NCI-H2227 treated with DMSO at 0.1 percent for 48 hours (cell line): ENCODE measurements around the gene PAPOLB.

Source experiments
- DNase-seq: peaks from one replicate; lab custom pipeline; 2025; lab: John Stamatoyannopoulos, UW

The PAPOLB gene

DNA sequence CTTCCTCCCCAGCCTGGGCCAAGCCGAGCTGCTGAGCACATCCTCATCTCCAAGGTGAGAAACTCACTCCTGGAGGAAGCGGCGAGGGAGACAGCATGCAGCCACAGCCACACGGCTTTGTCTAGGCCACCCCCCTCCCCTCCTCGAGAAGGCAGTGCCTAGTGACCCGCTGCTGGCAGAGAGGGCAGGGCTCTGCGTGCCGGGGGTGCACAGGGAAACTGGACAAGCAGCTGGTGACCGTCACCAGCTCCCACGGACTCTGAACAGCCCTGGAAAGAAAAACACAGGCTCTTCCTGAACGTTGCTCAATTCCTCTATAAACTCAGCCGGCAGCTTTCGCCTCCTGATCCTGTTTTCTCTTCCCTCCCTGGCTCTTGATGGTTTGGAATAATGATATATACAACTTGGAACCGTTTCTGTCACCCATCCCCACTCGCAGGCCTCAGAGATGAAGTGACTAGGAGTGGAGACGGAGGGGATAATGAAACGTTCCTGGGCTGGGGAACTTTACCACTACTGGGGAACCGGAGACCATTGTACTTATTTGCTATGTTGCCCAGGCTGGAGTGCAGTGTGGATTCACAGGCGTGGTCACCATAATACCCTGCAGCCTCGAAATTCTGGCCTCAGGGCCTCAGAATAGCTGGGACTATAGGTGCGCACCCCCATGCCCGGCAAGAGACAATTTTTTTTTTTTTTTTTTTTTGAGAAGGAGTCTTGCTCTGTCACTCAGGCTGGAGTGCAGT lies 19.3 kb downstream of the PAPOLB start:
- DNase-seq, result no peak

DNA sequence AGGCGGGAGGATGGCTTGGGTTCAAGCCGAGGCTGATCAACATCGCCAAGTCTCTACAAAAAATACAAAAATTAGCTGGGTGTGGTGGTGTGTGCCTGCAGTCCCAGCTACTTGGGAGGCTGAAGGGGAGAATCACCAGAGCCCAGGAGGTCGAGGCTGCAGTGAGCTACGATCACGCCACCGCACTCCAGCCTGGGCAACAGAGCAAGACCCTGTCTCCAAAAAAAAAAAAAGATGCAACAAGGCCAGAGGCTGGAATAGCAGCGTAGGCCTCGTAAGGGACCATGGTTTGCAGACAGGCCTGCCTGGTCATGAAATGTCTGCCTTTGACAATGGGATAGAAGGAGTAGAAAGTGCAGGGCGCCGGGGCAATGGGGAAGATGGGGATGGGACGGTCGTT lies 20.0 kb downstream of the PAPOLB start:
- DNase-seq, result no peak

DNA sequence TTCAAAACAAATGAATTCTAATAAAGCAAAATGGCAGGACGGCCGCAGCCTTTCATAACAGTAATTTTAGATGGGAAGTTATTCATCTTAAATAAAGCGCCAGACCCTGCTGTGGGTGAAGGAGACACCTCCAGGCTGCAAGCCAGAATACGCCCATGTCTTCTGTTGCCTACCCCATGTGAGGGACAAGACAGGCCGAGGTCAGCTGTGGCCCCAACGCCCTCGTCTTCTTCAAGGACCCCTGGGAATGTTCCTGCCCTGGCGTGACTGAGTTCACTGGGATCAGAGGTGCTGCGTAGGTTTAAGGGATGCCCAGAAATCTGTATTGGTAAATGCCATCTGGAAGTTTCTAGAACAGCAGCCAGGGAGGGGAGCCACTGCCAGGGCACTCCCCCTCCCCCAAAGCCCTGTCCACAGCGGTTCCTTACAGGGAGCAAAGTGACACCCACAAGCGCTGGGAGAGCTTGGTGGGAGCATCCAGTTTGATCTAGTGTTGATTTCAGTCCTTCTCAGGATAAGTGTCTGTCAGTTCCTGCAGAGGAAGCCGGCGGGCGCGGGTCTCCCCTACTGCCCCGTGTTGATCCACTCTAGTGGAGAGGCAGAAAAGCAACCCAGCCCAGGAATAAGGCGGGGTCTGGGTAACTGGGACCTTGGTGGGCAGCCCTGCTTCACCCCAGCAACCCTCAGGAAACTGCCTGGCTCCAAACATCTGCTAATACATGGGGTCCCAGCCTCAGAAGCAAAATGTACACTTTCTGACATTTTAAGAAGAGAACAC lies 20.6 kb downstream of the PAPOLB start:
- no peak for DNase-seq

DNA sequence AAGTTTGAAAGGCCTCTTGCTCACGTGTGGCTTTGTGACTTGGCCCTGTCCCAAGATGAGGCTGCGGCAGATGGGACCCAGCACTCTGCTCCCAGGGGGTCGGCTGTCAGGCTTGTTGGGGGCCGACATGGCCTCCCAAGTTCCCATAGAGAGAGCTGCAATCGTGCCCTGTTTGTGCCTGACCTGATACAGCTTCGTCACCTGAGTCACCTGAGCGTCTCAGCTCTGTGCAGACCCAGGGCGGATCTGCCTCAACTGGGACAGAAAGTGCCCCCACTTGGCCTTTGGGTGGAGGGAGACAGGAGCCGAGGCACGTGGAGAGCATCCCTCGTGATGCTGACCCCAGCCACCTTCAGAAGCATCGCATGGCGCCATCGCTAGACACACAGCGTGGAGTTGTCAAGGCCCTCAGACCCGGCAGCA lies 21.7 kb downstream of the PAPOLB start:
- DNase-seq, result no peak

DNA sequence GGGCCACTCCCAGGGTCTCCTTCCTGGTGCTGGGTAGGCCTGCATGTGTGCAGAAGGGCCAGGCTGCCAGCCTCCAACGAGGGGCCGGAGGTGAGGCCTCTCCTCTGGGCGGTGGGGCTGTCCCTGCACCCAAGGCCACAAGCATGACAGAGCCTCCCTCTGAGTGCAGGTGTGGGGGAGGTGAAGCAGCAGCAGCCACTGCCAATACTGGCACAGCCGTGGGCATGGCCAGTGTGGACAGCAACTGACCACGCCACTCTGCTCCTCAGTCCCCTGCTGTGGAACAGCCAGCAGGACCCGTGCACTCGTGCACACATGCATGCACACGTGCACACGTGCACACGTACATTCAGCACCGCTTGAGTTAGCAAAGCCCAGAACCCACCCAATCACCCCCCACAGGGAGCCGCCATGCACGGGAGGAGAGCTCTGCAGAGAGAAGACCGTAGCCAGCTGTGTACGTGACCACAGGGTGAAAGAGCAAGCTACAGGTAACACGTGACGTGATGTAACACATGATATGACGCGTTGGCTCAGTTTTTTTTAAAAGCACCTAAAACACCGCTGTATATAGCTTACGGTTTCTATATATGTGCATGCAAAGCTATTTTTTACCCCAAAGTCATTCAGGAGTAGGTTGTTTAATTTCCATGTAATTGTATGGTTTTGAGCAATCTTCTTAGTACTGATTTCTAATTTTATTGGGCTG lies 23.1 kb downstream of the PAPOLB start:
- DNase-seq, result no peak

DNA sequence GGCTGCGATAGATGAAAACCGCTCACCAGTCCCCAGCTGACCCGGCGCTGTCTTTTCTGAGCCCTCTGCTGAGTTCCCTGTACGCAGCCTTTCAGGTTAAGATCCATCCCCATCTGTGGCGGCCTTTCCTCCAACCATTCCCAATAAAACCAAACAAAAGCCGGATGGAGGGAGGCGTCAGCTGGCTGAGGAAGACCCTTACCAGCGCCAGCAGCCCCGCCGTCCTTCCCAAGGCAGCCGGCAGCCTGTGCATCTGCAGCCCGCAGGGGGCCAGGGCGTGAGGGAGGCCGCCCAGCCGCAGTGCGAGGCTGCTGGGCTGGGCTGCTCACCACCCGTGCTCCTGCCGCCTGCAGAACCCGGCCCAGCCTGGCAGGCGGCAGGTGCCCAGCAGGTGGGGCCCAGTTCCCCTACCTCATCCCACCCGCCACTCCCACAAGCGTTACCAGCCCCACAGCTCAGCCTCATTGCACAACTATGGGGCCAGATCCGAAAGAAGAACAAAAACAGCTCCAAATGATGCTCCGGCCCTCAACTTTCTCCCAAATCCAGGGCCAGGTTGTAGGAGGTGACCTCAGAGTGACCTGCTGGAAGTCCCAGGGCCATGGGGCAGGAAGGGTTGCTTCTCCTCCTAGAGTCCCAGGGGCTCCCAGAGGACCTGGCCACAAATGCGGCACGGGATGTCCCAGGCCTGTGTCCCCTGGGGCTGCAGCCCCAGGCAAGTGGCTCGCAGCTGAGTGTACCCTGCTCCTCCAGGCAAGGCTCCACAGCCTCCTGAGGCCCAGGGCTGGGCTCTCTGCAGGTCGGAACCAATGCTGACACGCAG lies 23.8 kb downstream of the PAPOLB start:
- DNase-seq, result peak; percentile 81

DNA sequence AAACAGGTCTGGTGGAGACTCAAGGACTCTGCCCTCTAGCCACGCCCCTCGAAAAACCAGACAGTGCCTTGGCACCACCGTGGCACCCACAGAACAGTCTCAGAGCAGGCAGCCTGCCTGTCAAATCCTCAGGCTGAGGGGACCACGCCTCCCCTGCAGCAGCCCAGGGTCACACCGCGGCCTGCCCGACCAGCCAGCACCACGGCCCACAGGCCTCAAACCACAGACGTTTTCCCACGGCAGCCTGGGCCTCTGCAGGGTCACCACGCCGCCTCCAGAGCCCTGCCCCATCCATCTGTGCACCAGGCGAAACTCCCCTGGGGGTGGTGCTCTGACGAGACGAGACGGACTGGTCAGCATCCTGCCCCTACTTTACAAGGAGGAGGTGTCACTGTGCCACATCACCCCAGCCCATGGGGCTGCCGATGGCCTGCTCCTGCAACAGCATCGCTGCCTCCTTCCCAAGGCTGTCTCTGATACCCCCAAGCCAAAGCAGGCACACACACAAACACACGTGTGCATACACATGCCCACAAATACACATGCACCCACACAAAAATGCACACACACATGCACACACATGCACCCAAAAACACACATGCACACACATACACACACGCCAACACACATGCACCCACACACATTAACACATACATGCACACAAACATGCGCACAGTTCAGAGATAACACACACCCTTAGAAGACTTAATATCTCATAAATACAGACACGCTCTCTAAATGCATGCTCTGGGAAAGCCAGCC lies 24.6 kb downstream of the PAPOLB start:
- DNase-seq, result no peak

DNA sequence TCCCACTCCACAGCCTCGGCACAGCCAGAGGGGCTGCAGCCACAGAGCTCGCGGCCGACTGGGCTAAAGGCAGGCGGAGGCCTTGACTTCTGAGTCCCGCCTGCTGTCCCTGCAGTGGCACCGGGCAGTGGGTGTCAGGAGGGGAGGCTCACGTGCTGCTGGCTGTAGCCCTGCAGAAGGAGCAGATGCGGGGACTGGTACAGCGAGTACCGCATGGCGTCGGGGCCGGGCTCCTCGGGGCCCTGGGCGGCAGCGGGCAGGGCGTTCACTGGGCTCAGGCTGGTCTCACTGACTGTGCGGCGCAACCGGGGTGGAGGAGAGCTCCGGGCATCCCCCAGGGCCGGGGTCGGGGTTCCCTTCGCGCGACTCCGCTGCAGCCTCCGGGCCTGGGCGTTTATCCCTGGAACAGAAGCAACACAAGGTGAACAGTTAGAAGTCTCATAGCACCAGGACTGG lies 25.6 kb downstream of the PAPOLB start:
- DNase-seq, result no peak

DNA sequence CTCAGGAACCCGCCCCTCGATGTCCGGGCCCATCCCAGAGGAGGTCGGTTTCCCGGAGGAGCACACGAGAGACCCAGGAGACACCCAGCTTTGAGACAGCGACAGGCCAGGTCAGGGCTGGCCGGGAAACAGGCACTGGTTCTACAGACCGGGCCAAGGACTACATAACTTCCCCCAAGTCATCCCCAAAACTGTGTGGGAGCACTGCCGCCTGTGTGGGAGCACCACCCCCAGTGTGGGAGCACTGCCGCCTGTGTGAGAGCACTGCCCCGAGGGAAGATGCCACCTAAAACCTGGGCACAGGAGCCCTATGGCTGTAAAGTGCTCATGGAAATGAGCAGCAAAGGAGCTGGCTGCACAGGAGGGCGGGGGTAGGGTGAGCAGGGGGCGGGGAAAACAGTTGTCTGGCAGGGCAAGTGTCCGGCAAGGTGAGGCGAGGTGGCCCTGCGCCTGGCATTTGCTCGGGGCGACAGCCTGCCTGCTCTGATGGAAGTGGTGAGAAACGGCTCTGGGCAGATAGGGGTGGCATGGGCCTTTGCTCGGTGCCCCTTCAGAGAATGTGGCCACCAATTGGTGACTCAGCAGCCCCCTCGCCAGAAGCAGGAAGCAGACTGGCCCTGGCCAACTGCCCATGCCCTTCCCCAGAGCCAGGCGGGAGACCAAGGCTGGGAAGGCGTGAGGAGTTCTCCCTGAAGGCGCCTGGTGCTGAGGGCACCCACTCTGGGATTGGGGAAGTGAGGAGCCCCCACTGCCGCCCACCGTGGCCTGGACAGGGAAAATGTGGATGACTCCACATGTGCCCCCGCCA lies 26.2 kb downstream of the PAPOLB start:
- DNase-seq, result no peak

DNA sequence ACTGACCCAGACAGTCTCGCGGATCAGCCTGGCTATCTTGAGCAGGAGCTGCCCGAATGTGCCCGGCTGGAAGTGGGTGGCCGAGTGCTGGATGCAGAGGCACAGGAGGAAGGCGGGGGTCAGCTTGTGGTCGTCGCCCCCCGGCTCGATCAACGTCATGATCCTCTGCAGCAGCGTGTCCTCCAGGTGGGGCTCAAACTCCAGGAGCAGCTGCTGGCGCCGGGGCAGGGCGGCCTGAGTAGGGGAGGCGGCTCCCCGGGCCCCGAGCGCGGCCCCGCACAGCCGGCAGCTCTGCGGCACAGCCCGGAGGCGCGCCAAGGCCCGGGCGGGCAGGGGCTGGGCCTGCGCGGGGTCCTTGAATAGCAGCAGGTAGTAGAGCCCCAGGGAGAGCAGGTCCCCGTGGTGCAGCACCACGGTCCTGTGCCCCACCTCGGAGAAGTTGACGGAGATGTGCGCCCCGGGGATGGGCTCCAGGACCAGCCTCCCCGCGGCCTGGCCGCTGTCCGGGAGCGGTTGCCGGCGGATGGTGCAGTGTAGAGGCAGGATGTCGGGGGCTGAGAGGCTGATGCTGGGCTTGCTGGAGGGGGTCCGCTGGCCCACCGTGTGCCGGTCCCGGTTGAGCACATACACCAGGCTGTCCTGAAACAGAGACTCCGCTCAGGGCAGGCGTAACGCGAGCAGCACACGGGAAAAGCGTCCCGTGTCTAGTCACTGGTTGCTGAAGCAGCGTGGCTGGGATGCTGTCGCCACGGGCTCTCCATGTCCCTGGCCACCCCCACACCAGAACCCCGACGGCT lies 27.0 kb downstream of the PAPOLB start:
- DNase-seq, result no peak

DNA sequence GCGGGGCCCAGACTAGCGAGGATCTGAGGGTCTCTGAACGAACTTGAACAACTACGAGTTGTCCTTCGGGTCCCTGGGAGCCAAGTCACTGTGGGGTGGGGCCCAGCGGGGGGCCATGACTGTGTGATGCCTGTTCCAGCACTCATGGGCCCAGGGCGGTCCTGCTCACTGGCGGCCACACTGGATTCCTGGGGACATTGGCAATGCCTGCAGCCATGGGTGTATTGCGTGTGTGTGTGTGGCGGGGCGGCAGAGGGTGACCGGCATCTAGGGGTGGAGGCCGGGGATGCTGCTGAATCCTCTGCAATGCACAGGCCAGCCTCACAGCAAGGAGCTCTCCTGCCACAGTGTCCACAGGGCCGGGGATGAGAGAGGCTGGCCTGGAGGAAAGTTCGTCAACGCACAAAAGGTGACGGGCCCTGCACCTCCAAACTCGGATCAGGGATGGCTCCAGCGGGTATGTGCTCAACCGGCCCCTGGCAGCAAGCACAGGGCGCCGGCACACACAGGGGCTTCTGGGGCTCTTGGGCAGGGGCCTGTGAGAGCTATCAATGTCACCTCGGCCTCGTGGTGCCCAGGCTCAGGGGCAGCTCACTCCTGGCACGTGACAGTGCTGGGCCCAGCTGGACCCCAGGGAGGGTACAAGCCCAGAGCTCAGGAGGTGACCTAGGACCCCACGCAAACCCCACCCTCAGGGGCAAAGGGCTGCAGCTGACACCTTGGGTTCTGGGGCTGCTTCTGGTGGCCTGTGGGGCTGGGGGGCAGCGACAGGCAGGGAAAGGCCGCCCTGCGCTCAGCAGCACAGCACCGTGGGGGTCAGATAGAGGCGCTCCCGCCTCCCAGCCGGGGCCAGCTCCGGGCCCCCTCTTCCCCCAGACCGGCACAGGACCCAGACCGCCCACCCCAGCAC lies 27.9 kb downstream of the PAPOLB start:
- no peak for DNase-seq

DNA sequence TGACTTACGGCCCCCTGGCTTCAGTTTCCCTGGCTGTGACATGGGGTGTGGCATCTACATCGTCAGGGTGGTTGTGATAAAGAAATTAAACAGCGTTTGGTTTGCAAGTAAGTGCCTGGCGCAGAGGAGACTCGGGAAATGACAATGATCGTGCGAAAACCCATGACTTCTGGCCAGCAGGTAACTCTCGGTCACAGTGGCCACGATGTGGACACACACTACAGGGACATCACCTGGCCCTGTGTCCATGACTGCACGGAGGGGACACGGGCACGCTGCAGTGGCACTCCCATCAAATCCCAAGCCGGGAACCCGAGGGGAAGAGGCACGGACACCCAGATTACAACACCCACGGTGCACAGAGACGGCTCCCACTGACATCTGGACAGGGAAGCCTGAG lies 28.7 kb downstream of the PAPOLB start:
- DNase-seq, result no peak

DNA sequence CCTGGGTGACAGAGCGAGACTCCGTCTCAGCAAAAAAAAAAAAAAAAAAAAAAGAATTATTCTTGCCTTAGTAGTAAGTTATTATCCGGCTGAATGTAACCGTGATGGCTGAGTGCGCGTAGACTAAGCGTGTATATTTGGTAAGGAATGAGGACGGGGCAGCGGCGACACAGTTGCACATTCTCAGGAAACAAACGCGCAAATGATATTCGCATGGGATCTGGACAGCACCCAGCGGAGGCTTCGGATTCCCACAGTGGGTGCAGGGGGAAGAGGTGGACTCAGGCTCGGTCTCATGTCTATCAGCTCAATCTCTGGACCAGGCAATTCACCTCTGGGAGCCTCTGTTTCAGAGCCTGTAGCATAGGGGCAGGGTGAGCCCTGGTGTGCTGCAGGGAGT lies 29.1 kb downstream of the PAPOLB start:
- no peak for DNase-seq

DNA sequence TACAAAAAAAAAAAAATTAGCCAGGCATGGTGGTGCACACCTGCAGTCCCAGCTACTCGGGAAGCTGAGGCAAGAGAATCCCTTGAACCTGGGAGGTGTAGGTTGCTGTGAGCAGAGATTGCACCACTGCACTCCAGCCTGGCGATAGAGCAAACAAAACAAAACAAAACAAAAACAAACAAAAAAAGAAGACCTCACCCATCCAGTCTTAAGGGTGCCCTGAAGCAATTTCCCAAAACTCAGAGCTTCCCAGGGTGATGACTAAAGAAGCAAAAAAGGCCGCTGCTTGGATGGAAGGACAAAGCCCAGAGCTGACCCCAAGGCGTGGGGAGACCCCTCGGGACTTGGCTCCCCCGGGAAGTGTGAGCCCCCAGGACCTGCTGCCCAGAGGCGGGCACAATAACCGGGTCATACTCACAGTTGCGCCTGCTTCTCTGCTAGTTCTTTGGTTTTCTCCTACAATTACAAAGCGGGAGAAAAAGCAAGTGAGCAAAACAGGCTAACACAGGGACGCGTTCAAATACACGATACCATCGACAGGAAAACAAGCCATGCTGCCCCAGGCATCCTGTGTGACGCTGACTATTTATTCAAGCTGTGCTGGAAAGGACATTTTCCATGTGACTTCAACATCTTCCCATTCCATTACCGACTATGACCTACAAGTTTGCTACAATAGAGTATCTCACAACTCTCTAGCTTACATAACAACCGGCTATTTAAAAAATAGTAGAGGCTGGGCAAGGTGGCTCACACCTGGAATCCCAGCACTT lies 29.9 kb downstream of the PAPOLB start:
- no peak for DNase-seq

DNA sequence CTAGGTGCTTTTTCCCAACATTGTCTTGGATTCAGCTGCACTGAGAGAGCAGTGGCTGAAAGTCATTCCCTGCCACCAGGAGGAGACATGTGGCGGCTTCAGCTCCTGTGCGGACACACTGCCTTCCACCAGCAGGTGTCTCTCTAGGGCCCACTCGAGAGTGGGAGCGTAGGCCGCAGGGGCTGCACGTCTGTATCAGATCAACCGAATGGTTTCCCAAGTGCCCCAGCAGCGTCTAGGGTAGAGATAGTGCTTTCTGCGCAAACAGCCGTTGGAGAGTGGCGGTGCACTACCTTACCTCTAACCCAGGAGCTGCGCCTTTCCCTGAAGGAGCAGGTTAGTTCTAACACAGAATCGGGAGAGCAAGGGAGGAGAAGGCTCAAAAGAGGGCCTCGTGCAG lies 31.7 kb downstream of the PAPOLB start:
- no peak for DNase-seq

DNA sequence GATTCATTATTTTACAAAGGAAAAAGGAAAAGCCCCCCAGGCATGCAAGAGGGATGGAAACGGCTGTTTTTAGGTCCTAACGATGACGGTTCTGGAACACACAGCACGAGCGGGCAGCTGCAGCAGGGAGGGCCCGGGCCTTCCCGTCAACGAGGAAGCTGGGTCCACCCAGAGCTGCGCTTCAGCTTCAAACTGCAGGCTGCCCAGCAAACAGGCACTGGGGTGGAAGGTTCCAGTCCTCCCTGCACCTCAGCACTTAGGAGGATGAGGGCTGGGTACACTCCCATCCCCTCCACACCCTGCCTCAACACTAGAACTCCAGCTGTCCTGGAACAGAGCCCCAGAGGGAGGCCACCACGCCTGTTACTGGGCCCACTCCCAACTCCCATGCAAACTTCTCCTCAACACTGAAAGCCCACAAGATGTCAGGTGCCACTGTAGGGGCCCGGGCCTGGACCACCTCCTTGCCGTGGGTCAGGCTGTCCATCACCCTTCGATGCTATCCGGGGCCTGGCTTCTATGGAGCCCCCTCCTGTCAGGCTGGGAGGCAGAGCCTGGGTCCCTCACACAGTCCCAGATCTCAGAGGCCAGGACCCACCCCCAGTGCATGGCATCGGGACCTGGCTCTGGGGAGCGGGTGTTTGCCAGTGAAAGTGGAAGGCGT lies 33.0 kb downstream of the PAPOLB start:
- DNase-seq, result no peak

DNA sequence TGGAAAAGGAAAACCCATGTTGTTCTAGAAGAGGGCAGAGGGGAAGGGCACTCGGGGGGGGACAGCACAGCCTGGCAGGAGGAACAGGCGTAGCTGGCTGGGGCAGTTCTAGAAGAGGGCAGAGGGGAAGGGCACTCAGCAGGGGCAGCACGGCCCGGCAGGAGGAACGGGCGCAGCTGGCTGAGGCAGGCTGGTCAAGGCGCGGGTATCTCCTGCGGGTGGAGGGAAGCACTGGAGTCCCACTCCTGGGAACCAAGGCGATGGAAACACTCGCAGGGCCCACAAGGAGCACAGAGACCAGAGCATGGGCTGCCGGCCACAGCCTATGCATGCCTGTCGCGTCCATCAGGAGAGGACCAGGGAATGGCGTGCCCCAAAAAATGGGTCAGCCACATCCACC lies 36.7 kb downstream of the PAPOLB start:
- no peak for DNase-seq
